ENCODE data around the gene ERGIC1.
"Not testable (repeated sequence)": the region's sequence is repeated elsewhere in the genome, so short reads cannot be mapped to it uniquely, and the experiment has no call there.

Gene ERGIC1

GRCh38 chr5:172833686-172834414 lies at the start of gene ERGIC1:
Gene ERGIC1 (plus strand): TSS chr5:172834251. CDS start chr5:172834414, 163 bp downstream.
- DNase-seq: peak; percentile 84

- no peak for DNase-seq
Observed at GRCh38 chr5:172785429-172786088, 48.5 kb upstream of the ERGIC1 start.

- DNase-seq: no peak
Observed at GRCh38 chr5:172786736-172787462, 47.2 kb upstream of the ERGIC1 start.

GRCh38 chr5:172787538-172787937 lies 46.5 kb upstream of the ERGIC1 start:
- DNase-seq: not testable (repeated sequence)

- DNase-seq: no peak
Observed at GRCh38 chr5:172788771-172789686, 45.0 kb upstream of the ERGIC1 start.

- DNase-seq: no peak
Observed at GRCh38 chr5:172789687-172790495, 44.2 kb upstream of the ERGIC1 start.

GRCh38 chr5:172790496-172790889 lies 43.6 kb upstream of the ERGIC1 start:
- DNase-seq: no peak

- DNase-seq: no peak
Observed at GRCh38 chr5:172791286-172791685, 42.8 kb upstream of the ERGIC1 start.

GRCh38 chr5:172791726-172792445 lies 42.2 kb upstream of the ERGIC1 start:
- no peak for DNase-seq

GRCh38 chr5:172792701-172793570 lies 41.1 kb upstream of the ERGIC1 start:
- no peak for DNase-seq

- no peak for DNase-seq
Observed at GRCh38 chr5:172793577-172794488, 40.2 kb upstream of the ERGIC1 start.

- DNase-seq: no peak
Observed at GRCh38 chr5:172795318-172795977, 38.6 kb upstream of the ERGIC1 start.

GRCh38 chr5:172796306-172796705 lies 37.7 kb upstream of the ERGIC1 start:
- DNase-seq: no peak

GRCh38 chr5:172797771-172798191 lies 36.3 kb upstream of the ERGIC1 start:
- DNase-seq: no peak

GRCh38 chr5:172798422-172799215 lies 35.4 kb upstream of the ERGIC1 start:
- DNase-seq: no peak

GRCh38 chr5:172799416-172799815 lies 34.6 kb upstream of the ERGIC1 start:
- DNase-seq: no peak

- DNase-seq: no peak
Observed at GRCh38 chr5:172800088-172800551, 33.9 kb upstream of the ERGIC1 start.
